Hepatocyte (in vitro differentiated cells): ENCODE results near the gene FGF3. TPM values are rescaled to one million over a fixed set of nuclear protein-coding genes. Genes with fewer than 3 reads are reported as not detected.

Experiments used
- DNase-seq: peaks from one replicate; pipeline ENCODE4 v3.0.0-alpha.2; 2016; ENCODE audit warnings: low spot score
- H2AFZ ChIP-seq: fragments of 200-600 bp; sonication (generic); 2 replicates; pipeline ENCODE4 v1.6.0; 2016; ENCODE audit warnings: antibody characterized with exemption, mild to moderate bottlenecking
- H3K27ac ChIP-seq: fragments of 200-600 bp; sonication (generic); 2 replicates; pipeline ENCODE4 v1.5.1; 2016; ENCODE audit warnings: mild to moderate bottlenecking
- H3K27me3 ChIP-seq: fragments of 200-600 bp; sonication (generic); 2 replicates; pipeline ENCODE4 v1.6.1; 2016
- H3K36me3 ChIP-seq: fragments of 200-600 bp; sonication (generic); replicated peaks from 2 replicates; pipeline ENCODE4 v1.5.1; 2016; ENCODE audit warnings: low read depth; ENCODE audit not compliant: insufficient read depth
- H3K4me1 ChIP-seq: fragments of 200-600 bp; sonication (generic); 2 replicates; pipeline ENCODE4 v1.5.1; 2016; ENCODE audit warnings: mild to moderate bottlenecking, moderate library complexity; ENCODE audit not compliant: insufficient read depth
- H3K4me2 ChIP-seq: fragments of 200-600 bp; sonication (generic); 2 replicates; pipeline ENCODE4 v1.6.0; 2016
- H3K4me3 ChIP-seq: fragments of 200-600 bp; sonication (generic); 2 replicates; pipeline ENCODE4 v1.5.1; 2016; ENCODE audit warnings: mild to moderate bottlenecking
- H3K79me2 ChIP-seq: fragments of 200-600 bp; sonication (generic); 2 replicates; pipeline ENCODE4 v1.6.0; 2017; ENCODE audit warnings: mild to moderate bottlenecking
- H3K9me2 ChIP-seq: fragments of 200-600 bp; sonication (generic); replicated peaks from 2 replicates; pipeline ENCODE4 v1.6.0; 2017; ENCODE audit warnings: mild to moderate bottlenecking; ENCODE audit not compliant: insufficient read depth
- H3K9me3 ChIP-seq: fragments of 200-600 bp; sonication (generic); 2 replicates; pipeline ENCODE4 v1.5.1; 2016; ENCODE audit warnings: low read depth, mild to moderate bottlenecking
- H4K20me1 ChIP-seq: fragments of 200-600 bp; sonication (generic); 2 replicates; pipeline ENCODE4 v1.6.0; 2016; ENCODE audit warnings: mild to moderate bottlenecking; ENCODE audit not compliant: insufficient read depth, poor library complexity, severe bottlenecking
- EZH2 ChIP-seq: fragments of 200-600 bp; sonication (generic); IDR thresholded peaks from 2 replicates; pipeline ENCODE4 v1.6.1; 2016; ENCODE audit warnings: antibody characterized with exemption, mild to moderate bottlenecking, borderline replicate concordance
- EZH2phosphoT487 ChIP-seq: fragments of 200-600 bp; sonication (generic); IDR thresholded peaks from one replicate; pipeline ENCODE4 v1.6.1; 2018; ENCODE audit warnings: antibody characterized with exemption, mild to moderate bottlenecking, low read depth, moderate library complexity; ENCODE audit not compliant: unreplicated experiment, severe bottlenecking
- WGBS: methylation state at CpG from one replicate; pipeline ENCODE4 v1.1.6; 2016; ENCODE audit warnings: low lambda C conversion rate; ENCODE audit errors: missing lambda C conversion rate; 5-methylcytosine and 5-hydroxymethylcytosine counted together
- polyA plus RNA-seq: library from polyadenylated mRNA; unstranded; fragments of >200 nt; fragmentation: Nextera tagmentation; extraction: Ambion mirVana; gene quantifications from 2 replicates; pipeline ENCODE4 v1.2.1, GENCODE V29; 2016
- total RNA-seq: library from RNA; depleted of rRNA; stranded (reverse); fragments of >200 nt; gene quantifications from 2 replicates; pipeline ENCODE4 v1.2.3, GENCODE V29; 2014
- TF ChIP-seq, protein P1 (sequence below): fragments of 200-600 bp; sonication (generic); IDR thresholded peaks from 2 replicates; pipeline ENCODE4 v1.5.1; 2016; ENCODE audit warnings: antibody characterized with exemption, mild to moderate bottlenecking; ENCODE audit not compliant: poor library complexity

FGF3 gene
- total and polyA plus RNA-seq, 2 experiments from 2014 or later: not detected

- H3K79me2 ChIP-seq: no peaks in the 10 kb centered on the region
- H3K4me3 ChIP-seq: no peak overlapping the region
- H3K9me2 ChIP-seq: no peaks in the 10 kb centered on the region
- H2AFZ ChIP-seq: no peak overlapping the region
- H3K4me1 ChIP-seq: no peaks in the 10 kb centered on the region
- H3K27ac ChIP-seq: no peak overlapping the region
- WGBS: 83% methylated on average over 25 of the region's 25 CpGs
- H4K20me1 ChIP-seq: no peaks in the 10 kb centered on the region
- H3K4me2 ChIP-seq: no peak overlapping the region
- no peaks in the 10 kb centered on the region for H3K9me3 ChIP-seq
- no peaks in the 10 kb centered on the region for H3K36me3 ChIP-seq
- TF ChIP-seq EZH2 (no peak), EZH2phosphoT487 (no peak)
- TF ChIP-seq, protein P1, sequence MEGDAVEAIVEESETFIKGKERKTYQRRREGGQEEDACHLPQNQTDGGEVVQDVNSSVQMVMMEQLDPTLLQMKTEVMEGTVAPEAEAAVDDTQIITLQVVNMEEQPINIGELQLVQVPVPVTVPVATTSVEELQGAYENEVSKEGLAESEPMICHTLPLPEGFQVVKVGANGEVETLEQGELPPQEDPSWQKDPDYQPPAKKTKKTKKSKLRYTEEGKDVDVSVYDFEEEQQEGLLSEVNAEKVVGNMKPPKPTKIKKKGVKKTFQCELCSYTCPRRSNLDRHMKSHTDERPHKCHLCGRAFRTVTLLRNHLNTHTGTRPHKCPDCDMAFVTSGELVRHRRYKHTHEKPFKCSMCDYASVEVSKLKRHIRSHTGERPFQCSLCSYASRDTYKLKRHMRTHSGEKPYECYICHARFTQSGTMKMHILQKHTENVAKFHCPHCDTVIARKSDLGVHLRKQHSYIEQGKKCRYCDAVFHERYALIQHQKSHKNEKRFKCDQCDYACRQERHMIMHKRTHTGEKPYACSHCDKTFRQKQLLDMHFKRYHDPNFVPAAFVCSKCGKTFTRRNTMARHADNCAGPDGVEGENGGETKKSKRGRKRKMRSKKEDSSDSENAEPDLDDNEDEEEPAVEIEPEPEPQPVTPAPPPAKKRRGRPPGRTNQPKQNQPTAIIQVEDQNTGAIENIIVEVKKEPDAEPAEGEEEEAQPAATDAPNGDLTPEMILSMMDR: no peak
- H3K27me3 ChIP-seq: no peaks in the 10 kb centered on the region
- peak; percentile 31 for DNase-seq
Observed at GRCh38 chr11:69791276-69792180, 27.7 kb downstream of the FGF3 start.

DNA sequence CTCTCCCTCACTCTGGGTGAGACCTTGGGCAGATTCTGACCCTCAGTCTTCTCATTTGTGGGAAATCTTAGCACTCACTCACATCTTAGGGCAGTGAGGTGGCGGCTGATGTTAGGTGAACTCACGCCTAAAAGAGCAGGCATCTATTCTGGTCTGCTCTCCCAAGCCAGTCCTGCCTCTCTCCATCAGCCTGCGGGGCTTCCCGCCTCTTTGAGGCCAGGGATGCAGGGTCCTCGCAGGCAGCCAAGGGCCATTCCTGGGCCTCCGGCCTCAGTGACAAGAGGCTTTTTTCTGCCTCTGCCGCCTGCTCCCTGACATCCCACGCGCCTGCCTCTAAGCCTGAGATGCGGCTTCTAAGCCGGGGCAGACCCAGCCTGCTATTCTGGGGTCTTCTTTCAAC lies 30.3 kb downstream of the FGF3 start:
- no peaks in the 10 kb centered on the region for H3K36me3 ChIP-seq
- no peak for TF ChIP-seq EZH2phosphoT487
- no peak for TF ChIP-seq EZH2
- TF ChIP-seq, protein P1: no peak
- no peak overlapping the region for H3K27ac ChIP-seq
- H3K4me2 ChIP-seq: no peak overlapping the region
- no peak overlapping the region for H2AFZ ChIP-seq
- WGBS: 95% methylated on average over 11 of the region's 11 CpGs
- H3K27me3 ChIP-seq: no peaks in the 10 kb centered on the region
- no peaks in the 10 kb centered on the region for H3K4me1 ChIP-seq
- DNase-seq: no peak
- H3K4me3 ChIP-seq: no peak overlapping the region
- H3K9me2 ChIP-seq: no peaks in the 10 kb centered on the region
- no peaks in the 10 kb centered on the region for H3K9me3 ChIP-seq
- H3K79me2 ChIP-seq: no peaks in the 10 kb centered on the region
- H4K20me1 ChIP-seq: no peaks in the 10 kb centered on the region

DNA sequence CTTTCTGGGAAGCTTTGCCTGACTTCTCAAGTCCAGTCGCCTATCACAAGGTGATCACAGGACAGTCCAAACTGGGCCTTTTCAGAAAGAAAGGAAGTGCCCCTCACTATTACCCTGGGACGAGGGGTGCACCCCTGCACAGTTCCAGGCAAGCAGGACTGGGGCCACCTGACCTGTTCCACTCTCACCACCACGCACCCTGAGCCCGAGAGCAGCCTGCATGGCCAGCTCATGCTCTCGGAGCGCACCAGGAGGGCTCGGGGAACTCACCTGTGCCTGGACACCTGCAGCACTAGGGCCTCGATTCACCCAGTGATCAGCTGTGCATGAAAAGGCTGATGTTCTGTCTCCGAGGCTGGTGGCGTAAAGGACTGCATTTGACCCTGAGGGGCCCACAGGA lies 31.3 kb downstream of the FGF3 start:
- WGBS: 88% methylated on average over 10 of the region's 10 CpGs

More for the DNA sequence above, 31.3 kb downstream of the FGF3 start:
- no peaks in the 10 kb centered on the region for H3K36me3 ChIP-seq
- no peak for TF ChIP-seq EZH2phosphoT487
- TF ChIP-seq, protein P1: no peak
- TF ChIP-seq EZH2: no peak
- H2AFZ ChIP-seq: no peak overlapping the region
- no peak overlapping the region for H3K4me2 ChIP-seq
- H3K4me1 ChIP-seq: no peaks in the 10 kb centered on the region
- H3K27me3 ChIP-seq: no peaks in the 10 kb centered on the region
- H3K9me2 ChIP-seq: no peaks in the 10 kb centered on the region
- no peaks in the 10 kb centered on the region for H4K20me1 ChIP-seq
- no peaks in the 10 kb centered on the region for H3K79me2 ChIP-seq
- H3K27ac ChIP-seq: no peak overlapping the region
- H3K9me3 ChIP-seq: no peaks in the 10 kb centered on the region
- H3K4me3 ChIP-seq: no peak overlapping the region
- DNase-seq: no peak
